Stimulated activated CD4-positive, alpha-beta T cell treated with anti-CD3 and anti-CD28 coated beads, Interleukin-1b, Interleukin-23, amount 100 ng/mL, for 48 hours (primary cell): Measurements from ENCODE around the gene PGGT1B.

ENCODE experiments used
- DNase-seq: peaks from one replicate; pipeline ENCODE4 v3.0.0-alpha.2; 2020

Gene PGGT1B

GRCh38 chr5:115262321-115263077 lies at the start of gene PGGT1B:
Gene PGGT1B (minus strand): TSS chr5:115262877. CDS start chr5:115262851, 26 bp downstream.
- peak; percentile 74 for DNase-seq

DNA sequence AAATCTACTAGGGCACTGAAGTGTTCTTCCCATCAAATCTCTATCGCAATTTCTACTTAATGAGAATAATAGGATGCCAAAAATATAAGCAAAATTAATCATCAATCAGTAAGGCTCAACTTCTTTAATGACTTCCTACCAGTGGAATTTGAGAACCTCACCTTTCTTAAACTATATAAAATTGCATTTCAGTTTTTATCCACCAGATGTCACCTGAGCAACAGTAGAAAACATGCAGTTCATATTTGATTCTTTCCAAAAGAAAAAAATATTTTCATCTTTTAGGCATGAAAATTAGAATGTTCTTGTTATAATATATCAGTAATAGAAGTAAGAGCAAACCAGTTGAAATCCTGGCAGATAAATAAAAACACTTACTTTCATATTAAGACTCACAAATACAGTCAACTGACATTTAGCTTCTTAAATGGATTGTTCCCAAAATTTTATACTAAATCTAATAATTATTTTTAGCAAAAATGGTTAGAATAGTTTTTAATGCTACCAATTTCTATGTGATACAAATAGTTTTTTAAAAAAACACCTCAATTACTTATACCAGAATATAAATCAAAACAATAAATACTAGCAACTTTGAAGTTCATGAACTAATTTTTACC lies 47.2 kb upstream of the PGGT1B start:
- DNase-seq: no peak

DNA sequence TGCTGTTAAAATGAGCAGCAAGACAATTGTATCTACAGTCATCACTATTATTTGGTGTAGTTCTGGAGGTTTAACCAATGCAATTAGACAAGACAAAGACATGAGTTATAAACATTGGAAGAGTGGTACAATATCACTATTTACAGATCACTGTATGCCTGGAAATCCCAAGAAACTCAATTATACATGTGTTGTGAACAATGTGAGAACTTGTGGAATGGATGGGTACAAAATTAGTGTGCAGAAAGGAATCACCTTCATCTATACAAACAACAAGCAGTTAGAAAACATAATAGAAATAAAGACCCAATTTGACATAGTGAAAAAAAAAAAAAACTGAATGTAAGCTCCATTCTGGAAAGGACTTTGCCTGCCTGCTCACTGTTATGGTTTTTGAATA lies 46.1 kb upstream of the PGGT1B start:
- no peak for DNase-seq

DNA sequence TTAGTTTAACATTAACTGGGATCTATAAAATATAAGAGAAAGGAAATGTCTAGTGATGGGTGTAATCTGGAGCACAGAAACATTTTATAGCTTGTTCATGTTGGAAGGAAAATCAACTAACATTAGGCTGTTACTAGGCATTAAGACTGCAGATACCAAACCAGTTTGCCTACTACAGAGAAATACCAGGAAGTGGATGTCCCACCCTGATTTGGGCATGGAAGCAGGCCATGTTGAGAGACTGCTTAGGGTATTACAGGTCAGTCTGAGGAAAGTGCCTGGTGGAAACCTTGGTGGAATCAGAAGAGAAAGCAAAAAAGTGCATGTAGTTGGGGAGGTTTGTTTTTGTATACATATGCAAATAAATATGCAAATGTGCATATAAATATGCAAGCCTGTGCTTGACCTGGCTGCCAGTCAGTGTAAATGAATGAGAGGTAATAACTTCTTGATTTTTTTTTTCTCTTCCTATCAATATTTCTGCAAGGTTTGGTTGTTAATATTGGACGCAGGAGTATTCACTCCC lies 43.4 kb upstream of the PGGT1B start:
- DNase-seq: no peak

DNA sequence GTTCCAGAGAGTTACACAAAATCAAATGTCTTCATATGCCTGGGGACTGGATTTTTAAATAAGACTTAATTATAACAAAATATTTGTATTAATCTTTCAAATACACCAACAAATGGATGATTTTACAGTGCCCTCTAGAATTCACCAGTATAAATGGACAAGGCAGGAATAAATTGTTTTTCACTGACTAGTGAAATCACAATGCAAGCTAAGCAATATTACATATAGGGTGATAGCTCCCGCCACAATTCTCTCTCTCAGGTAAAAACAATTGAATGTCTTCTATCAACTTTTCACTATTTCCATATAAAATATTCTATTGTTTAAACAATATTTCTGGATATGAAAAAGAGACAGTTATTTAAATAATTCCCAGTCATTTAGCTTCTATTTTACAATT lies 41.8 kb upstream of the PGGT1B start:
- no peak for DNase-seq

GRCh38 chr5:115298811-115299210 lies 36.1 kb upstream of the PGGT1B start:
- no peak for DNase-seq

- DNase-seq: no peak
Measured at GRCh38 chr5:115297031-115297430, 34.4 kb upstream of the PGGT1B start.

DNA sequence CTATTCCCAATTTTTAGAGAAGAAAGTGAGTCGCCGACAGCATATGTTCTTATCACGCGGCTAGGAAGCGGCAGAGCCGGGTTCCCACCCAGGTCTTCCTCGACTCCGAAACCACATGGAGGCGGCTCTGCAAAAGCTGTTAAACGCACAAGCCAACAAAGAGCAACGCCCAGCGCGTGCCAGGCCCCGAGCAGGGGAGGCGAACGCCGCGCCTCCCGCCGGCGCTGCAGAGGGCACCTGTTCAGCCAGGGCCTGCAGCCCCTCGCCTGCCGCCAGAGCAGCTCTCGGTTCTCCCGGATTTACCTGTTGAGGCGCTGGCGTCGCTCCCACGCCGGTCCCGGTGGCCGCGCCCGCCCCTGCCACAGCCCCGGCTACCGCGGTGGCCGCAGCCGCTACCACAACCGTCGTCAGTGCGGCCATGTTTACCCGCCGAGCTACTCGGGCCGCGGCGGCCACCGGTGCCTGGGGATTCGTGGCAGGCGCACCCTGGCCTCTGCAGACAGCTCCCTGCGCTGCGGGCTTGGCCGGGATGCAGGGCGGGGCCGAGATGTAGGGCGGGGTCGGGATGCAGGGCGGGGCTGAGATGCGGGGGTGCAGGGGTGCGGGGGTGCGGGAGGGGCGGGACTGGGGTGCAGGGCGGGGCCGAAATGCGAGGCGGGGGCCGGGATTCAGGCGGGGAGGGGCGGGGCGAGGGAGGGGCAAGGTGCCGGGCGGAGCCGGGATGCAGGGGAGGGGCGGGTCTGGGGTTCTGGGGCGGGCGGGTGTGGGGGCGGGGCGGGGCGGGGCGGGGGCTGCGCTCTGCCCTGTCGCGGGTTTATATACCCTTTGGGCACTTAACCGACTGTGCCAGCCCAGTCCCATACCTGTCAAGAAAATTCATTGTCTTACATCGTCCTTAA lies 33.7 kb upstream of the PGGT1B start, which contains the start of gene CCDC112:
TSS of gene CCDC112 (minus strand) at position 531 of the 899 bp plus-strand sequence. CDS start at position 420, 111 bp downstream.
- DNase-seq: peak; percentile 78

GRCh38 chr5:115295777-115296123 lies 33.1 kb upstream of the PGGT1B start:
- no peak for DNase-seq

DNA sequence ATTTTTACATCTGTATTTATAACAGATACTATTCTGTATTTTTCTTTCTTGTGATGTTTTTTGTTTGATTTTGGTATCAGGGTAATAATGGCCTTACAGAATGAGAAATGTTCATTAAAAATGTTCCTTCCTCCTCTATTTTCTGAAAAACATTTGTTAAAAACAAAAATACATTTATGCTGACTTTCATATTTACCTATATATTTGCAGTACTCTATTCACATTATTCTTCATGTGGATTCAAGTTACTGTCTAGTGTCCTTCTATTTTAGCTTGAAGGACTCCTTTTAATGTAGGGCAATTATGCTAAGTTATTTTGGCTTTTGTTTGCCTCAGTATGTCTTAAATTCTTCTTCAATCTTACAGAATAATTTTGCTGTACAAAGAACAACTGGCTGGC lies 28.7 kb upstream of the PGGT1B start:
- DNase-seq: no peak

DNA sequence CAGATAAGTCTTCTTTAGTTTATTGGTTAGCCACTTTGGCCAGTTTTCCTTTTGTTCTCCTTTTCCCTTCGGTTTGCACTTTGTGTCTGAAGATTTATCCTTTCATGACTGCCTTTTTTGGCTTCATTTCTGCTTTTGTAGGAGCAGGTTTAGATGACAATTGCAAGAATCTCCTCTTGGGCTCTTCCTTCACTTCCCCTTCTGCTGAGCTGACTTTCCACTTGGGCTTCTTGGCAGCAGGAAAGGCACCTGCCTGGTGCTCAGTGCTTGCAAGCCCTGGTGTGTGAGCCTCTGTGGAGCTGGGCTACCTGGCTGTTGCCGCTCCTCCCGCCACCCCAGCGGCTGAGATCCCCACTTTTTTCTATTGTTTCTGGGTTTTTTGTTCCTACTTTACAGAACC lies 26.4 kb upstream of the PGGT1B start:
- DNase-seq: no peak

GRCh38 chr5:115284021-115284420 lies 21.3 kb upstream of the PGGT1B start:
- no peak for DNase-seq

GRCh38 chr5:115282131-115282530 lies 19.5 kb upstream of the PGGT1B start:
- DNase-seq: no peak

GRCh38 chr5:115274584-115274983 lies 11.9 kb upstream of the PGGT1B start:
- no peak for DNase-seq

- no peak for DNase-seq
Measured at GRCh38 chr5:115272297-115272958, 9.8 kb upstream of the PGGT1B start.

DNA sequence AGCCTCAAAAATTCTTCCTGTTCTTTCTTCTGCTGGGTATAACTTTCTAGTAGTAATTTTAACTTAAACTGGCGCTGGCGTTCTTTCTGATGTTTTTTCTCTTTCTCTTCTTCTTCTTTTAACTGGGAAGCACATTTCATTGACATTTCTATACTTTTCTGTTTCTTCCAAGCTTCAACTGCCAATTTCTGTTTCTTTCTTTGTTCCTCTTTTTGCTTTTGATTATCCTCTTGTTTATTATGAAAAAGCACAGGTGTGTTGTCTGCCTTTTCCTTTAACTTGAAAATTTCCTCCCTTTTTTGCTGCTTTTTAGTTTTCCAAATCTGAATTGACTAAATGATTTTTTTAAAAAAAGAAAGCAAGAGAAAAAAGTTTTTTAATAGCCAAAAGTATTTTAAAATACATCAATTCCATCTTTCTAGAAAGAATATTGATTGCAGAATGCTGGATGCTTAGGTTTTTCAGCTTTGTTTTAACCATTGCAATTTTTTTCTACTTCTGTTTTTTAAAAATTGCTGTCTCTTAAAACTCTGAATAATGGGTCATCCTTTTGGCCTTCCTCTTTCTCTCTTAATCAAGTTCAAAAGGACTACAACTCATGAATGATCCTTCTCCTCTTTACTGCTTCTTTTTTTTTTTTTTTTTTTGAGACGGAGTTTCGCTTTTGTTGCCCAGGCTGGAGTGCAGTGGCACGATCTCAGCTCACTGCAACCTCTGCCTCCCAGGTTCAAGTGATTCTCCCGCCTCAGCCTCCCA lies 8.8 kb upstream of the PGGT1B start:
- no peak for DNase-seq

DNA sequence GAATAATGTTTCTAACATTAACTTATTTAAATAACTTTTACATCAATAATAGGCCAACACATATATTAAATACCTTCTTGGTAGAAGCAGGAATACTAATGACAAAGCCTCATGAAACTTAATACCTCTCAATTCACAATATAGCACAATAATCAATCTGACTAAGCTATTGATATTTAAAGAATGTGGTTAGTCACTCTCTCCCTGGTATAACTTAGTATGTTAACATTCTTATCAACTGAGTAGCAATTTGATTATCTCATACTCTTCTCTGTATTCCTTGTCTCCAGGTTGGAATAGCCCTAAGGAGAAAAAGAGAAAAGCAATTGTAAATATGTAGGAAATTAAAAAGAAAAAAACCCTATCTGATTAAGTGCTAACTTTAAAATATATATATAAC lies 4.9 kb upstream of the PGGT1B start:
- DNase-seq: no peak

DNA sequence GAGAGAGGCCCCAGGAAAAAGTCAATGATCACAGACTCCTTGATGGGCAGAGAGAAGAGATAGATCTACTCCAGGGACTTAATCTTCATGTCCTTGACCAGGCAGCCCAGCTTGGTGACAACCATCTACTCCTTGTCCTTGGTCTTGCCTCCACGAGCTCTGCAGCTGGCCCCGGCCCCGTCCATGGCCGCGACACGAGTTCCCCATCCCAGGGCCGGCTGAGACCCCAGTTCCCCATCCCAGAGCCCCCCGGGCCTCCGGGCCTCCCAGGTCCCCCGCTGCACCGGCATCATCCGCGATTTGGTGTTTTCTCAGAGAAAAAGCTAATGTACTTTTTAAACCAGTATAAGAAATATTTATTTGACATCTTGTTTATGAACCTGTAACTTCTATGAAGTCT lies 2.5 kb upstream of the PGGT1B start:
- DNase-seq: no peak

DNA sequence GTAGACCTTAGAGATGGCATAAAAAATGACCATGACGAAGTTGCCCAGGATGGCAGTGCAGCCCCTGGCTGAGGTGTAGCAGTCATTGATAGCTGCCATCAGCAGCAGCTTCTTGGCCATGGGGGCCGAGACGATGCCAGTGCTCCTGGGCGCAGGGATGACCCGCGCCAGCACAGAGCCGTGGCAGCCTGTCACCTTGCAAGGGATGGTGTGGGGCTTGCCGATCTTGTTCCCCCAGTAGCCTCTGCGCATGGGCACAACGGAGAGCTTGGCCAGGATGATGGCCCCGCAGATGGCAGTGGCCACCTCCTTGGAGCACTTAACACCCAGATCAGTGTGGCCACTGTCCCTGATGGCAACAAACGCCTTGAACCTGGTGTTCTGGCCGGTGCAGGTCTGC lies 2.1 kb upstream of the PGGT1B start:
- DNase-seq: no peak

GRCh38 chr5:115263078-115263380 lies 352 bp upstream of the PGGT1B start:
- no peak for DNase-seq

DNA sequence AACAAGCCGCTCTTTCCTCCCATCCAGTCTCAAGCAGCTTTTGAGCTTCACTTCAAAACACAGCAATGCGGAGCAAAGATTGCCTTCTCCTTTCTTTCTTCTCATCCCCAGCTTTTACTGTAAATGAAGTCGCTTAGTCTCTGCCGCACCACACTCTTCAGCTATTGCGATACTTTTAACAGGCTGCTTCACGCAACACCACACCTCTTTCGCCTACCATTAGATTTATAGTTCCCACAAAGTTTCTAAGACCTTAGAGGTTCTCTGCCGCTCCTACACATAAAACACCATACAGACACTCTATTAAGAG lies 711 bp downstream of the PGGT1B start:
- no peak for DNase-seq

DNA sequence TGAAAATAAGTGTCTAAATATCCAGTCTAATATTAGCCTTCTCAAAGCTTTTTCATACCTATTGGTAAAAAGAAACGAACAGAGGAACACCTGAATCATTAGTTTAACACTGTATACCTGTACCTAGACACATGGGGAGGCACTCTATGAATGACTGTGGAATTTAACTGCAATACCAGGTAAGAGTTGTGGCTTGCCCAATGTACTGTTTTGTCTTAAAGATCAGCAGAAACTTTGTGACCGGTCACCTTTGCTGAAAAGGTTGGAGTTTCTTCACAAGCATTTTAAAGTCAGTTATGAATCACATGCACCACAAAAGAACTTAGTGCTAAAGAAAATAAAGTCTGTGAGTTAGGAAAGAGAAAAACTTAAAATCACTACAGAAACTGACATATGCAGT lies 2.4 kb downstream of the PGGT1B start:
- no peak for DNase-seq

DNA sequence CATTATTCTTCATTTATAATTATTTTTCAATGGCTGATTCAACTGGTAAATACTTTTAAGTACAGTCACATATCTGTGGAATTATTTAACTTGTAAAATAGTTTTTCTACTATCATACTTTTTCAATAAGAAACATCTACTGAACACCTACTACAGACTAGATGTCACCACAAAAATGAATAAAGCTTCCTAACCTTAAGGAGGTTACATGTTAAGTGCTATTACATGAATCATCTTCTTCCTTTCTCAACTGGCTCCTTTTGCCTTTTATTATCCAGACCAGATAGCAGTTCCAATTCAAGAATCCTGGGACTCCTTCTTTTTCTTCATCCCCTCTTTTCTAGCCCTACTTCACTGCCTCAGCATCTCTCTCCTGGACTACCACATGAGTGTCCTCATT lies 4.7 kb downstream of the PGGT1B start:
- DNase-seq: no peak
